SW 1271 (cell line): ENCODE results near the gene DLD.
"Not testable (repeated sequence)": the region's sequence is repeated elsewhere in the genome, so short reads cannot be mapped to it uniquely, and the experiment has no call there.

Experiments
- DNase-seq, 2 experiments: peaks; one replicate each; lab custom pipeline; 2025; lab: John Stamatoyannopoulos, UW

Gene DLD

DNA sequence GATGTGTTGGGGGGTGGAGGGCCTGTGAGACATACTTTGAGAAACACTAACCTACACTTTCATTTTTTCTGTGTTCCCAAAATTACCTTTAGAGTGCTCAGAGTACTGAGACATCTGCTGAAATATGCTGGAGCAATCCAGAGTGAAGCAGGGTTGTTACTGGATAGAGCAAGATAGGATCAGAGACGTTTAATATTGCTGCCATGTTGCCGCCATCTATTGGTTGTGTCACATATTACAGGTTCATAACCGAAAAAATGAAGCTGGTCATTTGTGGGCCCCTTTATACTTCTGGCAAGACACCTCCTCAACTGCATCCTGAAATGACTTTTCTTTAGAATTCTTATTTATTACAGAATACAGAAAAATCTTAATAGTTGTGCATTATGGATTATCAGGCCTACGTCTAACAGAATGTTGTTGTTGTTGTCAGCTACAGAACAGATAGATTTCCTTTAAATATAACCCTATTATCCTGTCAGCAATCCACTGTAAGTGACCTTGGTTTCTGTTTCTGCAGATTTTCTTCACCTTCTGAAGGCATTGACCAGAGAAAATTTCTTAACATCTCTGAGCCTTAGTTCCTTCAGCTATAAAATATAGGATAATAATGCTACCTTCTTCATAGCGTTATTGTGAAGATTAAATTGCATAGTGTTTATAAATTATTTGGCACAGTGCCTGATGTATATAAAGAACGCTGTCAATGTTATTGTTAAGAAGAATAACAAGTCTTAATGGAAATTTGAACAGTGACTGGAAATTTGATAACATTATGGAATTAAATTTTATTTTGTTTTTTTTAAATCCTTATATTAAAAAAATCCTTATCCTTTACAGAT lies 16.2 kb upstream of the DLD start:
- DNase-seq = peak in 1 of 2 experiments; percentile 59

DNA sequence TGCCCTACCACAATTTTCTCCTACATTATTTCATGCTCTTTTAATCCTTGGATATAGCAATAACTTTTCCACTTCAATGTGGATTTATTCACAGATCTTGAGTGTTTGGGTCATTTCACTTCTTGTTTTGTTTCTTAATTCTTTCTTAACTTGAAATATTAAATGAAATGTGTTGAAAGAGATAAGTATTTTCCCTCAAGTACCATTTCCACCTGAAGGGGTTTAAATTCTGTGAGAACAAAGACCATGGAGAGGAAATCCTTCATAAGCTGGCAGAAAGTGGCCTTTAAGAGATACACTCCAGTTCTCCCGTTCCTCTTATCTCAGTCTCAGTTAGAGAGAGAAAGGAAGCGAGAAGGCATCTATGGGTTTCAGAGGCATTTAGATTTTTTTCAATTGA lies 14.1 kb upstream of the DLD start:
- no peak for DNase-seq

DNA sequence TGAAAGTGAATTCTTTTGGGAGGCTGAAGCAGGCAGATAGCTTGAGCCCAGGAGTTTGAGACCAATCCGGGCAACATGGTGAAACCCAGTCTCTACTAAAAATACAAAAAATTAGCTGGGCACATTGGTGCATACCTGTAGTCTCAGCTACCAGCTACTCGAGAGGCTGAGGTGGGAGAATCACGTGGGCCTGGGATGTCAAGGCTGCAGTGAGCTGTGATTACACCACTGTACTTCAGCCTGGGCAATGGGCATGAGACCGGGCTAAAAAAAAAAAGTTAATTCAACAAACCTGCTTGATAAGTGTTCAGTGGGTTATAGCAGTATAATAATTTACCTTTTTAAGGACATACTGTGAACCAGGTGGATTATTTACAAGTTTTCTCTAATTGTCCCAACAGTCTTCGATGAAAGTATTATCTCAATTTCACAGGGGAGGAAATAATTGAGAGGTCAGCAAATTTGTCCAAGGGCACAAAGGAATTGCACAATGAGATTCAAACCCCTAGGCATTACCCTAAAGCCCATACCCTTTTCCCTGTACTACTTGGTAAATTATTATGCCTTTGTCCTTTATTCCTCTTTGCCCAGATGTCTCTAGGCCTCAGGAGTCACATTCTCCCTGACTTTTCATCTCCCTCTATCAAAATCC lies 13.1 kb upstream of the DLD start:
- DNase-seq = no peak

DNA sequence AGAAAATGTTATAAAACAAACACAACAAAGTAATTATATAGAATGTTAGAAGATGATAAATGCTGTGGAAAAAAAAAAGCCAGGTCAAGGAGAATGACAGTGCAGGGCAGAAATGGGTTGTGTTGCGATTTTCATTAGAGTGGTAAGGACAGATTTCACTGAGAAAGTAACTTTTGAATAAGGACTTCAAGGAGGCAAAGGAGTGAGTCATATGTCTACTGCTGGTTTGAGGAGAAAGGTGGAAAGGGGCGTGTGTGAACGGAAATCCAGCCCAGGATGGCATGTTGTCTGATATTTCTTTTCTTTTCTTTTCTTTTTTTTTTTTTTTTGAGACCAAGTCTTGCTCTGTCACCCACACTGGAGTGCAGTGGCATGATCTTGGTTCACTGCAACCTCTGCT lies 12.3 kb upstream of the DLD start:
- no peak for DNase-seq

DNA sequence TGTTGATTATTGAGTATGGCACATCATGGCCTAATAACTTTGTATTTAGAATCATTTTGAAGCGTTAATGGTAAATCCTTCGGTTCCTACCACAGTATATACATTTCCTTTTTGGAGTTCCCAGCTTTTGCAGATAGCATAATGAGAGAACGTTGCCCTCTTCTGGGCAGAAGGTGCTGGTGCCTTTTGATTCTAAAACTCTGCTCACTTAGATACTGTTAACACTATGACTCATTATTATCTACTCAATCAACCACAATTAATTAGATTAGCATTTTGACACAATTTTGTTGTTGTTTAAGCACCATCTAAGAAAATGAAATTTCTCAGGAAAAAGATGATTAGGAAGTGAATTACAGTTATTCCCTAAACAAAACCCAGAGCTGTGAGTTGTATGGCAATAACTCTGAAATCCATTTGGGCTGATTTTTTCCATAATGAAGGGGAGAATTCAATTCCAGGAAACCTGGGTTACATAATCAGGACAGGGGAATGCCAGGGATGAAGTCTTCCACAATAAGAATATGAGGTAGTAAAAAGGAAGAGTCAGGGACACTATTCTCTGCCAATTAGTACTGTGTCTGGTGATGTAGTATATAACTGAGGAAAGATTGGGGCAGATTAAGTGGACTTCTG lies 11.5 kb upstream of the DLD start:
- peak in 1 of 2 experiments; percentile 69 for DNase-seq

DNA sequence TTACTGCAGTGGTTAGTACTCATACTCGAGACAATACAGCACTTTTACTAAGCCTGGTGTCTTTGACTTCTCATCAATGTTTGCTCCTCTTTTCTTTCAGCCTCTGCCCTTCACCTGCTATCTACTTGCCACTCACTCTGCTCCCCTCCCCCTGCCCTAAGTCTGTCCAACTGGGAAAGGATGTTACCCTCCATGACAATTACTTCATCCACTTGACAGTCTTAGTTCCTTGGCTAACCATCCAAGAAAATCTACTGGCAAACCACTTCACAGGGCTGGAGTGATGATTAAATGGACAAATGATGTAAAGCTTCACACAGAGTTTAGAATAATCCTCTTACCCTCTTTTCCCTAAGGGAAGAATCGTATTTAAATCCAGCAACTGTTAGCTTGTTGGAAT lies 8.2 kb upstream of the DLD start:
- no peak for DNase-seq

DNA sequence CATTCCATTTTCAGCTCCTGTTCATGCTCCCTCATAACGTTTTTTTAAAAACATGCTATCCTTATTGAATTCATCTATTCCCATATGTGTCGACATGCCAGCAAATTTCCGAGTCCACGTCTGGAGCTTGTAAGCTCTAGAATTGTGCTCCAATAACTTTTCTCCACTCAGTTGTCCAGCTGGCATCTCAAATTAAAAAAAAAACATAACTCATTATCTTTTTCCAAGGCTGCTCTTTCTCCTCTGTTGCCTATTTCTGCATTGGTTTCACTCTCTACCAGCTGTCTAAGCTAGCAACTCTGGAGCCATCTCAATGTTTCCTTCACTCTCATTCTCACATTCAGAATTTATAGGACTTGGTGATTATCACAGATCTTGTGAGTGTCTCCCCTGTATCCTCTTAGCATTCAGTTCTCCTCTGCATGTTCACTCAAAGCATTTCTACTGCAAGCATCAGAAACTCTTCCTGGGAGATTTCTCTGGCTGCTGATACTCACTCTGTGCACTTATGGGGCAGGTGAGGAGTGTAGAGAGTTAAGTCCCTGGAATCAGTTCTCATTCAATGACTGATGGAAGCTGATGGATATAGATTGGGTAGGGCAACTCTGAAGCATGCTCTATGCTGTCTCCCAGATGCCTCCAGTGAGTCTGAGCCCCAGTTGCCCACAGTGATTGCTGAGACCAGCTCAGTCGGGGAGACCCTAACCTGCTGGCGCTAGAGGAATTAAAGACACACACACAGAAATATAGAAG lies 6.7 kb upstream of the DLD start:
- DNase-seq = no peak

DNA sequence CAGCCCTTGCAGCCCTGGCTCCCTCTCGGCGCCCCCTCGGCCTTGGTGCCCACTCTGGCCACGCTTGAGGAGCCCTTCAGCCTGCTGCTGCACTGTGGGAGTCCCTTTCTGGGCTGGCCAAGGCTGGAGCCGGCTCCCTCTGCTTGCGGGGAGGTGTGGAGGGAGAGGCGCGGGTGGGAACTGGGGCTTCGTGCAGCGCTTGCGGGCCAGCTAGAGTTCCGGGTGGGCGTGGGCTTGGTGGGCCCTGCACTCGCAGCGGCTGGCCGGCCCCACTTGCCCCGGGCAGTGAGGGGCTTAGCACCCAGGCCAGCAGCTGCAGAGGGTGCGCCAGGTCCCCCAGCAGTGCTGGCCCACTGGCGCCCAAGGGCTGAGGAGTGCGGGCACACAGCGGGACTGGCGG lies 3.2 kb upstream of the DLD start:
- DNase-seq = not testable (repeated sequence)

DNA sequence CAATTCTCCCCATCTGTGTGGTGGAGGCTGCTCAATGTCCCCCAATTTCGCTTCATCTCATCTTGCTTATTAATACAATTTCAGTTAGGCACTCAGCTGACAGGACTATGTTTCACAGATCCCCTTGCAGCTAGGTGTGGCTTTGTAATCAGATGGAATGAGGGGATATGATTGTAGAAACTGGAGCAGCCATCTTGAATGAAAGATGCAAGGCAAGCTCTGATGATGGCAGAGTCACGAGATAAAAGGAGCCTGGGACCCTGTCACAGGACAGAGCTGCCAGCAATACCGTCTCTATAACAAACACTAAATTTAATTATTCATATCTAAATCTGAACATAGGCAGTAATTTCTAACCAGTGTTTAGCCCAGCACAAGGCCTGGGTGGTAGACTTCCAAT lies 991 bp upstream of the DLD start:
- no peak for DNase-seq

DNA sequence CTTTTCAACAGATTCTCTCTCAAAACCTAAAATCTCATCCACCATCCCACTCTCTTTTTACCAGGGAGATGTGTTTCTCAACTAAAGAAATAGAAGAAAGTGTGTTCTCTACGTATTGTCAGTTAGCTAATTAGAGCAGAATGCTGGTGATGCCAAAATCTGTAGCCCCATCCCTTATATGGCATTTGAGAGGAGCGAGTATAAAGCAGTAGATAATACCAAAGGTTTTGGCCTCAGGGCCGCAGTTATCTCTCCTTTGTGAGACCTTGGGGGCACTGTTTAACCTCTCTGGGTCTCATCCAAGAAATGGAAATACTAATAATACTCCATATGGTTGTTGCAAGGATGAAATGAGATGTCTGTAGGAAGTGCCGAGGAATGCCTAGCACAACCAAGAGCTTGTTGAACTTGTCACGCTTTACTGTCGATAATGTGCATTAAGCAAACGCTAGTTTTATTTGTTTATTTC lies 456 bp upstream of the DLD start:
- no peak for DNase-seq

DNA sequence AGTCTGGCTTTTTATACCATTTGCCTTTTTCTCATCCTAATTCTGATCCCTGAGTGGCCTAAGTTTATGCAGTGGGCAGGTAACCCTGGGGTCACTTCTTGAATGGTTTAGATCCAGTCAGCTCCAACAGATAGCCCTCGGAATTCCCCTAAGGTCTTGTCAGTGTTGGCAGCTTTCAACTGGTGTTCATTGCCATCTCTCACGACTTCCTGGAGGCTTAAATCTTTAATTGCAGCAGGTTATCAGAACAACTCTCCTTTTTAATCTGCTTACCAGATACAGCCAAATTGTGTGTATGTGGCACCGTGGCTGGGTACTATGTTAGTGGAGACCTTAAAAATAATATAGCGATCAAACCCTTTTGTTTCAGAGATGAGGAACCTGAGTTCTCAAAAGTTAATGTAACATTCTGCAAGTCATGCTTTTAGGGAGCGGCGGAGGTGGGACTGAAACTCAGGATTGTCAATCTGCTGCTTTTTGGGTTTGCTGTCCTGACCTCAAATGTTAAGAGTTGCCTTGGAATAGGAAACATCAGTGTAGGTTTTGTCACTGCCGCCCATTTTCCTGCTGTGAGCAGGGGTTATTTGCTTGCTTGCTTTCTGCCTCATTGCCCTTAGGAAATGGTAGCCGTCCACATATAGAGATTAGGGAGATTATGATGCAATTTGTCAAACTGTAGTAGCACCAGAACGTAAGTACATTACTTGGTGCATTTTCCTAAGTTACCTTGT lies 818 bp downstream of the DLD start:
- DNase-seq = no peak

DNA sequence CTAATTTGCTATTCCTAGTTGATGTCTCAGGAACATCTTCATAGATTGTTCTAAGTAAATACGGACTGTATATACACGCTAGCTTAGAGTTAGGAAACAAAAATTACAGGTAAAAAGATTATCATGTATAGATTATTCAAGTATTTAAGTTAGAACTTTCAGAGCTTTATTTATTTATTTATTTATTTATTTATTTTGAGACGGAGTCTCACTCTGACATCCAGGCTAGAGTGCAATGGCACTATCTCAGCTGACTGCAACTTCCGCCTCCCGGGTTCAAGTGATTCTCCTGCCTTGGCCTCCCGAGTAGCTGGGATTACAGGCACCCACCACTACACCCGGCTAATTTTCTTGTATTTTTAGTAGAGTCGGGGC lies 1.4 kb downstream of the DLD start:
- not testable (repeated sequence) for DNase-seq

DNA sequence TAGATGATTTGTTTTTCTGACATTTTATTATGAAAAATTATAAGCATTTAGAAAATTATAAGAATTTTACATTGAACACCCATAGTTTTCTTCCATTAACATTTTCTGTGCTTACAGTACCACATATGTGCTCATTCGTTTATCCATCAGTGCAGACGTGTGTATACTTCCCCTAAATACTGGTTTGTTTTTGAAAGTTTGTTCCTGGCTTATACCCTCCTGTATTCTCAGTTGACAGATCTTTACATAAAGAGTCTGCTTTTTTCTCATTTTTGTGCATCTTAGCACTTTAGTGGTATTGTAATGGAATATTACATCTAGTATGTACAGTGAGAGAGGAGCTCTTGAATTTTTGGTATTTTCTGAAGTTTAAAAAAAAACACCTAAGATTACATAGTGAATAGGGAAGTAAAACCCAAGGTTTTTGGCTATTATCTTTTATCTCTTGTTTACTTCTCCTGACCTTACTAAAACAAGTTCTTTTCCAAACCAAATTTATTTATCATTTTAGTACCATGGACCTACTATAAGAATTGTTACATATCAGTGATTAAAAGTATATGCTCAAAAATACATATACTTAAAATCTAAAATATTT lies 8.1 kb downstream of the DLD start:
- DNase-seq = no peak

DNA sequence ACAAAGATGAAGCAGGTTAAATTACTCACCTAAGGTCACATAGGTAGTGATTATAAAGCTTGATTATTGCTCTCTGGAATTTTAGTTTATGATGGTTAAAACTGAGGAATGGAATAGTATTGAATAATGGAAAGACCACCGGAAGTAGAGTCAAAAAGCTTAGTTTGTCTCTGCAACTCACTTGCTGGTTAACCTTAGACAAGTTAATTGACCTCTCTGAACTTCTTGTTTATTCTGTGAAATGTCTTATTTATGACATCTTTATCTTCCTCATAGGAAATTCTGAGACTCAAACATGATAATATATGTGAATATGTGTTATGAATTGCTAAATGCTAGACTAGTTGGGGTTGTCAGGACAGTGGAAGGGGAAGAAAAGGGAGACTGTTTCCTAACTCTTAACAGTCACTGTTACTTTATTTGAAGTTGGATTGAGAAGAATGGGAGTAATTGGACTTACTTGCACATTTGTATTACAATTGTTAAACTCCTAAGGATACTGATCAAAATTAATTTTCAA lies 9.6 kb downstream of the DLD start:
- no peak for DNase-seq

DNA sequence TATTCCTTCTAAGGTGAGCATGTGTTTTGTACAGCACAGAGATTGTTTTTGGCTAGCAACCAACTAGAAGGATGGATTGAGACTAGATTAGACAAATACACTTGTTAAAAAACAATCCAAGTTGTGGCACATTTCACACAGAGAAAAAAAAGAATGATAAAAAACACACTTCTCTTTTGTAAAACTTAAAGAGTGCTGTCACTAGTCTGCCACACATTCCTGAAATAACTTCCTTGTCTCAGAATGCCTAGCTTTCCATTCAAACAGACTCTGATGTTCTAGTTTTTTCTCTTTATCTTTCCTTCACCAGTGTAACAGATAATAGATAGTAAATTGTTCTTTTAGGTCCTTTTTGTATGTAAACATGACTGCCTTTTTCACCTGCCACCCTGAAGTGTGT lies 11.4 kb downstream of the DLD start:
- DNase-seq = no peak

DNA sequence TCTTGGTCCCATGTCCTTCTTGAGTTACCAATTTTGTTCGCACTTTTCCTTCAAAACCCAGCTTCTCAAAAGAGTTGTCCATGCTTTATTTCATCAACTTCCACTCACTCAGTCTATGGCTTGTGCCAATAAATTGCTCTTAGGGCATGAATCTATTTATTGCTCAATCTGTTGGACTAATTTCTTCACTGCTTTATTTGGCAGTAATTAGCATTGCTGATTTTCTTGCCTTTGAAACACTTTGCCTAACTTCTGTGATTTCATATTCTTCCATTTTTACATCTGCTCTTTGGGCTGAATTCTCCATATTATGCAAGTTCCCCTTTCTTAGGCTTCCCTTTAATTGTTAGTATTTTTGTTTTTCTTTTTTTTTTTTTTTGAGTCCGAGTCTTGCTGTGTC lies 16.8 kb downstream of the DLD start:
- no peak for DNase-seq

DNA sequence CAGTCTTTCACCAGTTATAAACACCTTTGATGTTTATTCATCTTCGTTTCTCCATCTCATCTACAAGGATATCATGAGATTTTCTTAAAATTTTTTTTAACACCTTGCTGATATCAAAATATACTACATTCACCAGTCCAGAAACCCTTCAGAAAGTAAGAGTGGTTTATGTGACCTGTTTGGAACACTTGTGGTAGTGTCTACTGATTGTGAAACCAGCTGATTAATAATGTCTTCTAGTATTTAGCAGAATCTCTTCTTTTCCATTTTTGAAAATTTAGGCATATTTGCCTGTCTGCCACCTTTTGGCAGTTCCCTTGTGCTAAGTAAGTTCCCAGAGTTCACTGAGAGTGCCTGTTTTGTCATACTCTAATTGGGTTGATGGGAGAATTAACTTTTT lies 18.5 kb downstream of the DLD start:
- no peak for DNase-seq

DNA sequence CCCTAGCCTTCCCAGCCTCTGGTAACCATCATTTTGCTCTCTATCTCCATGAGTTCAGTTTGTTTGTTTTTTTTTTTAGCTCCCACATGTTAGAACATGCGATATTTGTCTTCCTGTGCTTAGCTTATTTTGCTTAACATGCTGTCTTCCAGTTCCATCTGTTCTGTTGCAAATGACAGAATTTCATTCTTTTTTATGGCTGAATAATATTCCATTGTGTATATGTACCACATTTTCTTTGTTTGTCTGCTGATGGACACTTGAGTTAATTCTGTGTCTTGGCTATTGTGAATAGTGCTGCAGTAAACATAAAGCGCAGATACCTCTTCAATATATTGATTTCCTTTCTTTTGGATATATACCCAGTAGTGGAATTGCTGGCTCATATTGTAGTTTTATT lies 21.0 kb downstream of the DLD start:
- no peak for DNase-seq

DNA sequence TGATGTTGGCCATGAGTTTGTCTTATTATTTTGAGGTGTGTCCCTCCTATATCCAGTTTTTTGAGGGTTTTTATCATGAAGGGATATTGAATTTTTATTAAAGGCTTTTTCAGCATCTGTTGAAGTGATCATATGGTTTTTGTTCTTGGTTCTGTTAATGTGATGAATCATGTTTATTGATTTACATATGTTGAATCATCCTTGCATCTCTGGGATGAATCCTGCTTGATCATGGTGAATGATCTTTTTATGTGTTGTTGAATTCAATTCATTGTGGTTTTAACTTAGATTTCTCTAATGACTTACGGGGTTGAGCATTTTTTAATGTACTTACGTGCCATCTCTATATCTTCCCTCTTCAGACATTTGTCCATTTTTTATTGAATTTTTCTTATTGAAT lies 22.9 kb downstream of the DLD start:
- DNase-seq = no peak

DNA sequence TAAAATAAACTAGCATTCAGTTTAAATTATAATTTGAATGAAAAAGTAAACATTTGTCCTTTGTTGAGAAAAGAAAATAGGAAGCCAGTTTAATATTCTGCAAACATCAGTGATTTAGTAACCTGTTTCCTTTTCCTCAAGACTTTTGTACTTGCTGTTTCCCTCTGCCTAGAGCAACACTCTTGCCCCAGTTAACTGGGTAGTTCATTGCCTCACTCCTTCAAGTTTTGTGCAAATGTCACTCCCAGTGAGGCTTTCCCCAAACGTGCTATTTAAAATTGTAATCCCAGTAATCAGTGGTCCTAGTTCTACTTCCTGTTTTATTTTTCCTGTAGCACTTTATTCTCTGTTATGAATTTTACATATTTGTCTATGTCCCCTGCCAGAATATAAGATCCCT lies 23.8 kb downstream of the DLD start:
- DNase-seq = no peak

DNA sequence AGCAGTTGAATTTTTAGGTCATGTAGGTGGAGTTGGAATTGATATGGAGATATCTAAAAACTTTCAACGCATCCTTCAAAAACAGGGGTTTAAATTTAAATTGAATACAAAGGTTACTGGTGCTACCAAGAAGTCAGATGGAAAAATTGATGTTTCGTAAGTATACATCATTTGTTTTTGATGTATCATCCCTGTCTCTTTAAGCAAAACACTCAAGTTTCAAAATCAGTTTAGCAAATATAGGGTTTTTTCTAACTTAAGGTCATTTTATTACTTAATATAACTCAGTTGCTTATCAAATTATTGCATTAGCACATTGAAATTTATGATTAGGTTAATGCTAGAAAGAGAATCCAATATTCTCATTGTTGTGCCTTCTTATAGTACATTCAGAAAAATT lies 24.6 kb downstream of the DLD start:
- DNase-seq = no peak
